ENCODE results near the gene GRPR.

Gene GRPR

DNA sequence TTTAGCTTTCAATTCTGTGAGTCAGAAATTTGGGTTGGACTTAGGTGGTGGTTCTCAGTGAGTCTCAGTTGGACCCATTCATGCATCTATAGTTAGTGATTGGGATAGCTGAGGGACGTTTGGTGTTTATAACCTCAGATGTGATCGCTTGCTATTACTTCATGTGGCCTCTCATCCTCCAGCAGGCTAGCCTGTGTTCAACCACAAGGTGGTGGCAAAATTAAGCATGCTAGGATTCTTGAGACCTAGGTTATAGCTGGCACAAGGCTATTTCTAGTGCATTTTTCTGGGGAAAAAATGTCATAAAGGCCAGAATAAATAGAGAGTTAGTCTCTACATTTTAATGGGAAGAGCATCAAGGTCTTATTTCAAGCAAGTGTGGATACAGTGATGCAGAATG is 10.9 kb upstream of the GRPR start:
- Histone ChIP-seq H2BK12ac (ENCODE audit: low read length in 2 of 2) (no peak overlapping the region), H3K18ac (ENCODE audit: low read depth in 1 of 2, low read length in 2 of 2) (no peak overlapping the region), H2BK15ac (ENCODE audit: low read depth, poor library complexity, severe bottlenecking) (no peak overlapping the region), H3K9ac (ENCODE audit: low read length) (no peak overlapping the region), H3K14ac (ENCODE audit: low read length in 2 of 2) (no peak overlapping the region), H3K23ac (ENCODE audit: low read length in 2 of 2) (no peak overlapping the region), H3K4me3 (ENCODE audit: insufficient read depth in 1 of 2, low read depth in 1 of 2, low read length in 2 of 2) (no peak overlapping the region), H4K8ac (ENCODE audit: low read length) (no peak overlapping the region), H2BK5ac (ENCODE audit: low read depth, low read length, poor library complexity, severe bottlenecking) (no peak overlapping the region), H3K27me3 (ENCODE audit: control insufficient read depth in 1 of 2, insufficient read depth in 1 of 2, low read length in 2 of 2) (peaks cover 0 to 24% of the 10 kb centered on the region in 2 experiments), H2AFZ (ENCODE audit: low read depth, low read length) (no peak overlapping the region), H3K9me3 (ENCODE audit: control insufficient read depth, low read length) (peaks cover 6% of the 10 kb centered on the region), H3K4me2 (ENCODE audit: low read length, poor library complexity, severe bottlenecking) (no peak overlapping the region), H3K79me1 (replicated peaks; ENCODE audit: low read length, poor library complexity, severe bottlenecking) (no peaks in the 10 kb centered on the region), H2BK120ac (ENCODE audit: low read depth, low read length) (no peak overlapping the region), H3K4ac (ENCODE audit: low read depth in 1 of 2, low read length in 2 of 2) (no peak overlapping the region), H3K4me1 (ENCODE audit: control insufficient read depth, insufficient read depth, low read depth, low read length) (no peaks in the 10 kb centered on the region), H4K91ac (ENCODE audit: low read length) (no peak overlapping the region), H2AK5ac (ENCODE audit: low read length, severe bottlenecking) (no peak overlapping the region), H3K27ac (ENCODE audit: low read length, poor library complexity, severe bottlenecking) (no peak overlapping the region), H3K36me3 (ENCODE audit: control insufficient read depth in 1 of 2, insufficient read depth in 2 of 2, low read depth in 1 of 2, low read length in 2 of 2) (no peaks in the 10 kb centered on the region)
- peak; percentile 0 for DNase-seq
- 51% methylated on average over 2 of the region's 2 CpGs for WGBS

DNA sequence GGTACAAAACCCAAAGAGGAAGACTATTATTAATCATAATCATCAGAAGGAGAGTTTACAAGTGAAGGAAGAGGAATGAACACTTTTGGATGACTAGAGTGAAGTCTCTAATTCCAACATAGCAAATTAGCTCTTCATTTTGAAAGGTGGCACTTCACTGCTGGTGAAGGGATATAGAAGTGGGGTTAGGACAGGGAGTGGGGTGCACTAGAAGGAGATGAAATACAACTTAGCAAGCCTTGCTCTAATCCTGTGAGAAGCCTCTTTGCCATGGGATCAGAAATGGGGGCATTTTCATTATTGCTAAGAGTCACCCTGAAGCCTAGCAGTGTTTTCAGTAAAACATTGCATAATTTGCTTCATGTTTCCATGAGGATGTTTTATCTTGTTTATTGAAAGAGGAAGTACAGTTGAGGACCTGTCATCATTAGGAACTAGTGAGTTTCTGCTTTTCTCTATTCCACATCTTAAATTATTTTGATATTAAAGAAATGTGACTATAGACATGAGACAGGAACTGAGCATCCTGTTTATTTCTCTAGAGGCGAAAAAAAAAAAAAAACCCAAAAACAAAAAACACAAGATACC is 9.3 kb upstream of the GRPR start:
- H3K27ac ChIP-seq (ENCODE audit: low read length, poor library complexity, severe bottlenecking) = no peak overlapping the region
- H3K4me3 ChIP-seq (ENCODE audit: insufficient read depth in 1 of 2, low read depth in 1 of 2, low read length in 2 of 2) = peak overlapping the region in 1 of 2 experiments; percentile 32
- H3K4me2 ChIP-seq (ENCODE audit: low read length, poor library complexity, severe bottlenecking) = no peak overlapping the region
- H4K91ac ChIP-seq (ENCODE audit: low read length) = no peak overlapping the region
- 38% methylated on average over 1 of the region's 1 CpG for whole genome bisulfite sequencing
- peak overlapping the region; percentile 35 for H3K9ac ChIP-seq (ENCODE audit: low read length)
- no peak overlapping the region for H2BK12ac ChIP-seq (ENCODE audit: low read length in 2 of 2)
- H3K79me1 ChIP-seq (replicated peaks; ENCODE audit: low read length, poor library complexity, severe bottlenecking) = no peaks in the 10 kb centered on the region
- peak; percentile 7 for DNase-seq
- H2AFZ ChIP-seq (ENCODE audit: low read depth, low read length) = no peak overlapping the region
- H2BK15ac ChIP-seq (ENCODE audit: low read depth, poor library complexity, severe bottlenecking) = no peak overlapping the region
- H4K8ac ChIP-seq (ENCODE audit: low read length) = no peak overlapping the region
- H3K23ac ChIP-seq (ENCODE audit: low read length in 2 of 2) = no peak overlapping the region
- no peaks in the 10 kb centered on the region for H3K36me3 ChIP-seq (ENCODE audit: control insufficient read depth in 1 of 2, insufficient read depth in 2 of 2, low read depth in 1 of 2, low read length in 2 of 2)
- H3K14ac ChIP-seq (ENCODE audit: low read length in 2 of 2) = no peak overlapping the region
- peaks cover 13% of the 10 kb centered on the region for H3K9me3 ChIP-seq (ENCODE audit: control insufficient read depth, low read length)
- H2BK5ac ChIP-seq (ENCODE audit: low read depth, low read length, poor library complexity, severe bottlenecking) = no peak overlapping the region
- H2BK120ac ChIP-seq (ENCODE audit: low read depth, low read length) = no peak overlapping the region
- no peak overlapping the region for H3K18ac ChIP-seq (ENCODE audit: low read depth in 1 of 2, low read length in 2 of 2)
- H2AK5ac ChIP-seq (ENCODE audit: low read length, severe bottlenecking) = no peak overlapping the region
- H3K4me1 ChIP-seq (ENCODE audit: control insufficient read depth, insufficient read depth, low read depth, low read length) = no peaks in the 10 kb centered on the region
- H3K27me3 ChIP-seq (ENCODE audit: control insufficient read depth in 1 of 2, insufficient read depth in 1 of 2, low read length in 2 of 2) = peaks cover 0 to 24% of the 10 kb centered on the region in 2 experiments
- no peak overlapping the region for H3K4ac ChIP-seq (ENCODE audit: low read depth in 1 of 2, low read length in 2 of 2)

DNA sequence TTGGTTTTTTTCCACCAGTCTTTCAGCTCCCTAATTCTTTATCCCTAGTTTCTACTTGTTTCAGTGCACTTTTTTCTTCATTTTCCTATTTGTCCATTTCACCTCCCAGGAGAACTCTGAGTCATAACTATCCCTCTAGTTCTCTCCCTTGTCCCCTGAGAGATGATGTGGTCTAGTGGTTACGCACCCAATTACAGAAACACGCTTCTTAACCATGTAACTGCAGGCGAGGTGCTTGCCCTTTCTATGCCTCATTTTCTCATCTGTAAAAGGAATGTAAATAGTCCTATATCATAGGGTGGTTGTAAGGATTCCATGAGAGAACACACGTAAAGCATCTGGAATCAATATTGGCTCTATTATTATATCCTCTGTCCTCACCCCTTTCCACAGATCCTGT is 8.8 kb upstream of the GRPR start:
- Histone ChIP-seq H3K36me3 (ENCODE audit: control insufficient read depth in 1 of 2, insufficient read depth in 2 of 2, low read depth in 1 of 2, low read length in 2 of 2) (no peaks in the 10 kb centered on the region), H3K4ac (ENCODE audit: low read depth in 1 of 2, low read length in 2 of 2) (no peak overlapping the region), H3K27ac (ENCODE audit: low read length, poor library complexity, severe bottlenecking) (no peak overlapping the region), H2AK5ac (ENCODE audit: low read length, severe bottlenecking) (no peak overlapping the region), H3K9ac (ENCODE audit: low read length) (peak overlapping the region; percentile 35), H3K27me3 (ENCODE audit: control insufficient read depth in 1 of 2, insufficient read depth in 1 of 2, low read length in 2 of 2) (peaks cover 0 to 27% of the 10 kb centered on the region in 2 experiments), H3K9me3 (ENCODE audit: control insufficient read depth, low read length) (peaks cover 18% of the 10 kb centered on the region), H4K8ac (ENCODE audit: low read length) (no peak overlapping the region), H2AFZ (ENCODE audit: low read depth, low read length) (no peak overlapping the region), H2BK5ac (ENCODE audit: low read depth, low read length, poor library complexity, severe bottlenecking) (no peak overlapping the region), H3K4me1 (ENCODE audit: control insufficient read depth, insufficient read depth, low read depth, low read length) (no peaks in the 10 kb centered on the region), H2BK12ac (ENCODE audit: low read length in 2 of 2) (no peak overlapping the region), H3K18ac (ENCODE audit: low read depth in 1 of 2, low read length in 2 of 2) (no peak overlapping the region), H3K23ac (ENCODE audit: low read length in 2 of 2) (no peak overlapping the region), H2BK120ac (ENCODE audit: low read depth, low read length) (no peak overlapping the region), H3K14ac (ENCODE audit: low read length in 2 of 2) (no peak overlapping the region), H3K4me3 (ENCODE audit: insufficient read depth in 1 of 2, low read depth in 1 of 2, low read length in 2 of 2) (peak overlapping the region in 1 of 2 experiments; percentile 32), H2BK15ac (ENCODE audit: low read depth, poor library complexity, severe bottlenecking) (no peak overlapping the region), H4K91ac (ENCODE audit: low read length) (no peak overlapping the region), H3K79me1 (replicated peaks; ENCODE audit: low read length, poor library complexity, severe bottlenecking) (no peaks in the 10 kb centered on the region), H3K4me2 (ENCODE audit: low read length, poor library complexity, severe bottlenecking) (no peak overlapping the region)
- peak; percentile 70 for DNase-seq
- WGBS = no CpG with 5 or more reads among the region's 4 CpGs

- no peak overlapping the region for H2AFZ ChIP-seq (ENCODE audit: low read depth, low read length)
- H3K4me2 ChIP-seq (ENCODE audit: low read length, poor library complexity, severe bottlenecking) = no peak overlapping the region
- DNase-seq = no peak
- H3K4me3 ChIP-seq (ENCODE audit: insufficient read depth in 1 of 2, low read depth in 1 of 2, low read length in 2 of 2) = no peak overlapping the region
- no peak overlapping the region for H3K9ac ChIP-seq (ENCODE audit: low read length)
- no peak overlapping the region for H3K23ac ChIP-seq (ENCODE audit: low read length in 2 of 2)
- no peak overlapping the region for H4K8ac ChIP-seq (ENCODE audit: low read length)
- H3K18ac ChIP-seq (ENCODE audit: low read depth in 1 of 2, low read length in 2 of 2) = no peak overlapping the region
- no peaks in the 10 kb centered on the region for H3K36me3 ChIP-seq (ENCODE audit: control insufficient read depth in 1 of 2, insufficient read depth in 2 of 2, low read depth in 1 of 2, low read length in 2 of 2)
- H4K91ac ChIP-seq (ENCODE audit: low read length) = no peak overlapping the region
- peaks cover 12% of the 10 kb centered on the region for H3K9me3 ChIP-seq (ENCODE audit: control insufficient read depth, low read length)
- H3K4me1 ChIP-seq (ENCODE audit: control insufficient read depth, insufficient read depth, low read depth, low read length) = no peaks in the 10 kb centered on the region
- peaks cover 0 to 22% of the 10 kb centered on the region in 2 experiments for H3K27me3 ChIP-seq (ENCODE audit: control insufficient read depth in 1 of 2, insufficient read depth in 1 of 2, low read length in 2 of 2)
- no peak overlapping the region for H3K4ac ChIP-seq (ENCODE audit: low read depth in 1 of 2, low read length in 2 of 2)
- H3K79me1 ChIP-seq (replicated peaks; ENCODE audit: low read length, poor library complexity, severe bottlenecking) = no peaks in the 10 kb centered on the region
- no peak overlapping the region for H2AK5ac ChIP-seq (ENCODE audit: low read length, severe bottlenecking)
- H2BK120ac ChIP-seq (ENCODE audit: low read depth, low read length) = no peak overlapping the region
- WGBS = 84% methylated on average over 5 of the region's 5 CpGs
- no peak overlapping the region for H3K14ac ChIP-seq (ENCODE audit: low read length in 2 of 2)
- no peak overlapping the region for H2BK5ac ChIP-seq (ENCODE audit: low read depth, low read length, poor library complexity, severe bottlenecking)
- H2BK12ac ChIP-seq (ENCODE audit: low read length in 2 of 2) = no peak overlapping the region
- no peak overlapping the region for H3K27ac ChIP-seq (ENCODE audit: low read length, poor library complexity, severe bottlenecking)
- H2BK15ac ChIP-seq (ENCODE audit: low read depth, poor library complexity, severe bottlenecking) = no peak overlapping the region
Measured at GRCh38 chrX:16119353-16120220, 3.8 kb upstream of the GRPR start.
